Epithelial cell of esophagus (primary cell): ENCODE results near the gene ADGRL3.

Experiments used
- DNase-seq: peaks from one replicate; pipeline ENCODE4 v3.0.0; 2010; ENCODE audit warnings: low read depth
- H3K4me3 ChIP-seq: 2 replicates; pipeline ENCODE4 v1.5.1; 2011; ENCODE audit warnings: mild to moderate bottlenecking, low read length, control low read depth
- TF ChIP-seq, protein P1 (sequence below): IDR thresholded peaks from 2 replicates; pipeline ENCODE4 v1.5.1; 2011; ENCODE audit warnings: low read depth, mild to moderate bottlenecking, low read length, control low read depth, inconsistent platforms; ENCODE audit not compliant: insufficient read depth; ENCODE audit errors: missing control alignments

The ADGRL3 gene

DNA sequence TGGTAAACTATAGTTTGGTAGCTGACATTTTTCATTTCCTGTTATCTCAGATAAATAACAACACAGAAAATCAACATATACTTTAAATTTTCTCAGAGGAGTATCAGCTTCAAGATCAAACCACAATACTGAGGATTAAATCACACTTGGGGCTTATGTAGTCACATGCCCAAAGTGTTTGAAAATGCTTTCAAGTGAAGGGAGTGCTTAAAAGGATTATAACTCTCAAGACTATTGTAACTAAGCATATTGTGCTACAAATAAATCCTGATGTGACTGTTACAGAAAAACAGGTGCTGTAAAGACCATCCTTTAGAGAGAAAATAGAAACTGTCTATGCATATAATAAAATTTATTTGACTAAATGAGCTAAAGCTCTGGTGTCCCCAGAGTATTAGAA, 887.6 kb downstream of the ADGRL3 start:
- DNase-seq = no peak
- TF ChIP-seq, protein P1, sequence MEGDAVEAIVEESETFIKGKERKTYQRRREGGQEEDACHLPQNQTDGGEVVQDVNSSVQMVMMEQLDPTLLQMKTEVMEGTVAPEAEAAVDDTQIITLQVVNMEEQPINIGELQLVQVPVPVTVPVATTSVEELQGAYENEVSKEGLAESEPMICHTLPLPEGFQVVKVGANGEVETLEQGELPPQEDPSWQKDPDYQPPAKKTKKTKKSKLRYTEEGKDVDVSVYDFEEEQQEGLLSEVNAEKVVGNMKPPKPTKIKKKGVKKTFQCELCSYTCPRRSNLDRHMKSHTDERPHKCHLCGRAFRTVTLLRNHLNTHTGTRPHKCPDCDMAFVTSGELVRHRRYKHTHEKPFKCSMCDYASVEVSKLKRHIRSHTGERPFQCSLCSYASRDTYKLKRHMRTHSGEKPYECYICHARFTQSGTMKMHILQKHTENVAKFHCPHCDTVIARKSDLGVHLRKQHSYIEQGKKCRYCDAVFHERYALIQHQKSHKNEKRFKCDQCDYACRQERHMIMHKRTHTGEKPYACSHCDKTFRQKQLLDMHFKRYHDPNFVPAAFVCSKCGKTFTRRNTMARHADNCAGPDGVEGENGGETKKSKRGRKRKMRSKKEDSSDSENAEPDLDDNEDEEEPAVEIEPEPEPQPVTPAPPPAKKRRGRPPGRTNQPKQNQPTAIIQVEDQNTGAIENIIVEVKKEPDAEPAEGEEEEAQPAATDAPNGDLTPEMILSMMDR = no peak

DNA sequence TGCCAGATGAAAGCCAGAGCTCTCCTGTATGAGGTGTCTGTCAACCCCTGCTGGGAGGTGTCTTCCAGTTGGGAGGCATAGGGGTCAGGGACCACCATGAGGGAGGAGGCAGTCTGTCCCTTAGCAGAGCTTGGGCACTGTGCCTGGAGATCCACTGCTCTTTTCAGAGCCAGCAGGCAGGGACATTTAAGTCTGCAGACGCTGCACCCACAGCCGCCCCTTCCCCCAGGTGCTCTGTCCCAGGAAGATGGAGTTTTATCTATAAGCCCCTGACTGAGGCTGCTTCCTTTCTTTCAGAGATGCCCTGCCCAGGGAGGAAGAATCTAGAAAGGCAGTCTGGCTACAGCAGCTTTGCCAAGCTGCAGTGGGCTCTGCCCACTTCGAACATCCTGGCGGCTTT, 893.6 kb downstream of the ADGRL3 start:
- H3K4me3 ChIP-seq = no peak overlapping the region
- no peak for DNase-seq
- TF ChIP-seq, protein P1 = no peak

More for the DNA sequence above, 887.6 kb downstream of the ADGRL3 start:
- no peak overlapping the region for H3K4me3 ChIP-seq

DNA sequence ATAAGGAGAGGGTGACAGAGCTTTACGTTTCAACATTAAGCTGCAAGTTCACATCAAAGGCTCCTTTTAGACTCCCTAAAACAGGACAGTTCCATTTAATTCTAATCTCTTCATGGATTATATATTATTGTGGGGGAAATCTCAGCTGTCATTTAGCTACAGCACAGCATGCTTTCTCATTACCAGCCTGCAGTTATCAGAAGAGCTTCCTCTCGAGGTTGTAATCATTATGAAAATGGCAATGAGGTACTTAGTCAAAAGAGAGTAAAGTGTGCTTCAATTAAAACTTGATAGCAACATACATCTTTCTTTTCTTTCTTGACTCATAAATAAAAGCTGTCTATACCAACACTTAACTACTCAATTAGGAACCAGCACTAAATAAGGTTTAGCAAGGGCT, 896.8 kb downstream of the ADGRL3 start:
- no peak for DNase-seq
- no peak overlapping the region for H3K4me3 ChIP-seq
- TF ChIP-seq, protein P1 = no peak

DNA sequence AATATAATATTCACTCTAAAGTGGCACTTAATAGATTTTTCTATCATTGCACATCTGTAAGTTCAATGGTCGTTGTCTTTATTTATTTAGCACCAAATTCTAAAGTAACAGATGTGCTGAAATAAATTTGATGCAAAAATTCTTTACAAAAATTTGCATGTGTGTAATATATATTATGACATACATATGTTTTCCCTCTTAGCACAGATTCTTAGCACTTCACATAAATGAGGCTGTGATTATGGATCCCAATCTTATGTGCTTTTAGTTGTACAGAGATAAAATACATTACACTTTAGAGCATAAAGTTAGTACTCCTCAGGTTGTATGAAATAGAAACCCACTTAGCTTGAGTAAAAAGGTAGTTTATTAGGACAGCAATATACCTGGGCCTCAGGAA, 915.1 kb downstream of the ADGRL3 start:
- TF ChIP-seq, protein P1 = no peak
- no peak for DNase-seq
- no peak overlapping the region for H3K4me3 ChIP-seq

DNA sequence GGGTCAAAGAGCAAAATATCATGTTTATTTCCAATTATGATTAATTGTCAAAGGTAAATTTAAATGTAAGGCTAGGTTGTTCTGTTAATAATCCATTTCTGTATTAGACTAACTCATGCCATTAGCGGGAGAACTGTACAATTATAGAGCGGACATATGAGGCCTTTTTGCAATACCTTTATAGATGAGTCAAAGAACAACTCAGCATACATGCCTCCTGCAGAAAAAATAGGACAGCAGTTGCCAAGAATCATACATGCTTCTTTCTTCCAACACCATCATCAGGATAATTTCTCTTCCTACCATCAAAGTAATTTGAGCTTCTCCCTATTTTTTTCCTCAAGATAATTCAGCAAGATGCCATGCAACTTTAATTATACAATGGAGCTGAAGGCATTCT, 917.8 kb downstream of the ADGRL3 start:
- DNase-seq = no peak
- TF ChIP-seq, protein P1 = no peak
- no peak overlapping the region for H3K4me3 ChIP-seq

DNA sequence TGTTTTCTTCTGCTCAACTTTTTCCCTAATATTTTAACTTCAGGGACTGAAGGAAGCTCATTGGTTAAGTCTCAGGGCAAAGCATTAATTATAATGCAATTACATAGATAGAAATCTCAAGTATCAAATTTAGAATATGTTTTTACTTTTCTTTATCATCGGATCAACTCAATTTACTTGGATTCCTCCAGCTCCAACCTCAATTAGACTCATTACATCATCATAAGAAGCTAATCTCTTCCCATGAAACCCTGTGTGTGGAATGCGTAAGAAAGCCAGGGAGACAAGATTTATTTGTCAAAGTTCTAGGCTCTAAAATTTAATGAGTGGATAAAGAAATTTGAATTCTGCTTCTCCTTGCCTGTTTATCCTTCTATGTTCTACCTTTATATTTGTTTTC, 918.4 kb downstream of the ADGRL3 start:
- TF ChIP-seq, protein P1 = no peak
- no peak for DNase-seq
- H3K4me3 ChIP-seq = no peak overlapping the region

DNA sequence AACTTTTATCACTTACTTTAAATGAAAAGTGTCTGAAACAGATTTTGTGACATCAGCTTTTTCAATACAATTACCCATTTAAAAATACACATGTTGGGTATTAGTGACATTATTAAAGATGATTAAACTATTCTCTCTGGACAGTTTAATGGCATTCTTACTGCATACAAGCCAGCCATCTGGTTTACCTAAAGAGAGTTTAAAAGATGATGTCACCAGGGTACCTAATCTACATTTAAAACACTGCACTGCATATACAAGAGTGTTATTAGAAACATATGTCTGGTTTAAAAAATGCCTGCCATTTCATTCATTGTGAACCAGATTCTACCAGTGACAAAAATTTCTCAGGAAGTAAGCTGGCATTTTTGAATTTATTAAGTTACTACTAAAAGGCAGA, 919.1 kb downstream of the ADGRL3 start:
- no peak for DNase-seq
- TF ChIP-seq, protein P1 = no peak
- no peak overlapping the region for H3K4me3 ChIP-seq
